Activated B cell treated with CpG ODN at 0.5 μM for 24 hours (primary cell): ENCODE data around the gene IRGC. TPM values are rescaled to one million over a fixed set of nuclear protein-coding genes. Genes with fewer than 3 reads are reported as not detected.
"Not testable (repeated sequence)": the region's sequence is repeated elsewhere in the genome, so short reads cannot be mapped to it uniquely, and the experiment has no call there.

ENCODE experiments used
- ATAC-seq: fragments of 200-7000 bp; cut with Tn5 transposase; one replicate; pipeline ENCODE4 v1.10.0; 2021; ENCODE audit warnings: low read depth, mild to moderate bottlenecking, moderate library complexity
- CTCF ChIA-PET: fragments of 350-600 bp; sonication (Branson Sonifier 250); formaldehyde crosslinking; loops from one replicate; lab custom pipeline; 2021; ENCODE audit warnings: antibody characterized with exemption; lab: Charles Lee
- POLR2A ChIA-PET: fragments of 350-600 bp; sonication (Branson Sonifier 250); formaldehyde crosslinking; loops from one replicate; lab custom pipeline; 2021; ENCODE audit warnings: antibody characterized with exemption; lab: Charles Lee
- DNase-seq: peaks from one replicate; pipeline ENCODE4 v3.0.0; 2022
- H3K27ac Mint-ChIP-seq: one replicate; pipeline ENCODE4 v1.8.0; 2020; ENCODE audit warnings: mixed read lengths
- H3K27me3 Mint-ChIP-seq: one replicate; pipeline ENCODE4 v1.8.0; 2021; ENCODE audit warnings: mixed read lengths
- H3K36me3 Mint-ChIP-seq: one replicate; pipeline ENCODE4 v1.8.0; 2021; ENCODE audit warnings: low read depth, mixed read lengths
- H3K4me1 Mint-ChIP-seq: one replicate; pipeline ENCODE4 v1.8.0; 2021; ENCODE audit warnings: mixed read lengths
- H3K4me3 Mint-ChIP-seq: one replicate; pipeline ENCODE4 v1.8.0; 2020; ENCODE audit warnings: mild to moderate bottlenecking, mixed read lengths
- H3K9me3 Mint-ChIP-seq: one replicate; pipeline ENCODE4 v1.8.0; 2020; ENCODE audit warnings: mixed read lengths
- intact Hi-C: fragments of 100-400 bp; cut with micrococcal nuclease; formaldehyde crosslinking; loops from one replicate; pipeline ENCODE4 v1.15.1; 2024
- total RNA-seq: library from RNA; stranded (reverse); gene quantifications from 2 replicates; pipeline ENCODE4 v1.2.3, GENCODE V29; 2022
- TF ChIP-seq, protein P1 (sequence below): fragments of 200-600 bp; IDR thresholded peaks from one replicate; pipeline ENCODE4 v1.8.0; 2022; ENCODE audit warnings: antibody characterized with exemption, mild to moderate bottlenecking

Gene IRGC
- total RNA-seq, 1 donor from 2014 or later = not detected

DNA sequence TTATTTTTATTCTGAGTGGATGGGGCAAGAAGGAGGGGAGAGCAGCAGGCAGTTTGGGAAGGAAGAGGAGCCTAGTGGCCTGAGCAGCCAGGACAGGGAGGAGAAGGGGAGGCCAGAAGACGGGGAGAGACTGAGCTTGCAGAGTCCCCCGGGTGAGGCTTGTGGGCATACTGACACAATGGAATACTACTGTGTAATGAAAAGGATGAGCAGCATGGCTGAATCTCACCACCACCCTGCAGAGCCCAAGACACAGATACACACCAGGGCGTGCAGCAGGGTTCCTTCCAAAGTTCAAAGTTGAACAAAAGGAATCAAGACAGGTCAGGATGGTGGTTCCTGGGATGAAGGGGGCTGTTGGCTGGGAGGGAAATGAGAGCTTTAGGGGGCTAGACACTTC lies 46.9 kb downstream of the IRGC start:
- TF ChIP-seq, protein P1, sequence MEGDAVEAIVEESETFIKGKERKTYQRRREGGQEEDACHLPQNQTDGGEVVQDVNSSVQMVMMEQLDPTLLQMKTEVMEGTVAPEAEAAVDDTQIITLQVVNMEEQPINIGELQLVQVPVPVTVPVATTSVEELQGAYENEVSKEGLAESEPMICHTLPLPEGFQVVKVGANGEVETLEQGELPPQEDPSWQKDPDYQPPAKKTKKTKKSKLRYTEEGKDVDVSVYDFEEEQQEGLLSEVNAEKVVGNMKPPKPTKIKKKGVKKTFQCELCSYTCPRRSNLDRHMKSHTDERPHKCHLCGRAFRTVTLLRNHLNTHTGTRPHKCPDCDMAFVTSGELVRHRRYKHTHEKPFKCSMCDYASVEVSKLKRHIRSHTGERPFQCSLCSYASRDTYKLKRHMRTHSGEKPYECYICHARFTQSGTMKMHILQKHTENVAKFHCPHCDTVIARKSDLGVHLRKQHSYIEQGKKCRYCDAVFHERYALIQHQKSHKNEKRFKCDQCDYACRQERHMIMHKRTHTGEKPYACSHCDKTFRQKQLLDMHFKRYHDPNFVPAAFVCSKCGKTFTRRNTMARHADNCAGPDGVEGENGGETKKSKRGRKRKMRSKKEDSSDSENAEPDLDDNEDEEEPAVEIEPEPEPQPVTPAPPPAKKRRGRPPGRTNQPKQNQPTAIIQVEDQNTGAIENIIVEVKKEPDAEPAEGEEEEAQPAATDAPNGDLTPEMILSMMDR = no peak
- H3K4me1 Mint-ChIP-seq = peaks cover 76% of the 10 kb centered on the region
- ATAC-seq = no peak
- ChIA-PET POLR2A (interaction anchor here (0.7 to 24.7 kb wide), 4 partner anchors 10 to 229 kb away, joined by 3 to 661 read pairs (median 180); partner anchors contain the start of genes KCNN4 and SMG9), CTCF (interaction anchor here (0.8 to 2.8 kb wide), 3 partner anchors 15 to 22 kb away, joined by 3 to 10 read pairs (median 3); no protein-coding TSS in a partner anchor)
- peak overlapping the region; percentile 86 for H3K27ac Mint-ChIP-seq
- no peaks in the 10 kb centered on the region for H3K27me3 Mint-ChIP-seq
- H3K4me3 Mint-ChIP-seq = no peak overlapping the region
- H3K36me3 Mint-ChIP-seq = peaks cover 31% of the 10 kb centered on the region
- intact Hi-C loops = no loop called here
- DNase-seq = no peak
- no peaks in the 10 kb centered on the region for H3K9me3 Mint-ChIP-seq

DNA sequence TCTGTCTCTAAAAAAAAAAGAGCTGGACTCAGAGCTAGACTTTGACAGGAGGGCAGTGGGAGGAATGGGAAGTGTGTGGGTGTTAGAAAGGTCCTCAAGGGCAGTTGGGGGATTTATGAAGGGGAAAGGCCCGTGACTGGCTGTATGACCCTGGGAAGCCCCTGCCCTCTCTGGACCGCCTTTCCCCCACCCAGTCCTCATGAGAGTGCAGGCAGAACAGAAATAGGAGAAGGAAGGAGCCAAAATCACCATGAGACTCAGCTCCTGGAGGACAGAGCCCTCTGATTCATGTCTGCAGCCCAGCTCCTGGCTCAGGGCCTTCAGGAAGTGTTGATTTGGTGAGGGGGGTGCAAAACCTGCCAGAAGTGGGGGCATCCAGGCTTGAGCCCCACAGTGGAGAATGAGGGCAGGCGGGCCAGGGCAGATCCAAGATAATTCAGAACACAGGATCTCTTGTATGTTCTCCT lies 47.6 kb downstream of the IRGC start:
- ChIA-PET POLR2A (interaction anchor here (0.7 to 24.7 kb wide), 4 partner anchors 11 to 230 kb away, joined by 3 to 661 read pairs (median 180); partner anchors contain the start of genes KCNN4 and SMG9), CTCF (interaction anchor here (0.8 to 2.8 kb wide), 2 partner anchors 19 to 22 kb away, joined by 3 to 10 read pairs; no protein-coding TSS in a partner anchor)
- DNase-seq (no peak), ATAC-seq (peak; percentile 4)
- TF ChIP-seq, protein P1 = no peak
- H3K4me1 Mint-ChIP-seq = peaks cover 77% of the 10 kb centered on the region
- peak overlapping the region; percentile 61 for H3K4me3 Mint-ChIP-seq
- H3K9me3 Mint-ChIP-seq = no peaks in the 10 kb centered on the region
- H3K36me3 Mint-ChIP-seq = peaks cover 38% of the 10 kb centered on the region
- no peaks in the 10 kb centered on the region for H3K27me3 Mint-ChIP-seq
- intact Hi-C loops = no loop called here
- H3K27ac Mint-ChIP-seq = peak overlapping the region; percentile 86

DNA sequence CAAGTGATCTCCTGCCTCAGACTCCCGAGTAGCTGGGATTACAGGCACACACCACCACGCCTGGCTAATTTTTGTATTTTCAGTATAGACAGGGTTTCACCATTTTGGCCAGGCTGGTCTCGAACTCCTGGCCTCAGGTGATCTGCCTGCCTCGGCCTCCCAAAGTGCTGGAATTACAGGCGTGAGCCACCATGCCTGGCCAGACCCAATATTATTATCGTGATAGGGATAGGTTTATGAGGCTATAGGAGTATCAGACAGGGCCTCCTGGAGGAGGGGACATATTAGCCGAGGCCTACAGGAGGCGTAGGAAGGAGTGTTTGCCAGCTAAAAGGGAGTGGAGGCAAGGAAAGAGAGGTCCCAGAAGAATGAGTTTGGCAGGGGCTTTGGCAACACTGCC lies 48.8 kb downstream of the IRGC start:
- H3K27me3 Mint-ChIP-seq, H3K9me3 Mint-ChIP-seq, H3K4me3 Mint-ChIP-seq, ATAC-seq, DNase-seq: not testable (repeated sequence)
- ChIA-PET POLR2A (interaction anchor here (1.2 to 24.7 kb wide), 5 partner anchors 12 to 169 kb away, joined by 5 to 661 read pairs (median 28); partner anchors contain the start of genes IRGQ, KCNN4 and SMG9), CTCF (interaction anchor here (2.7 to 6.0 kb wide), 4 partner anchors 11 to 20 kb away, joined by 11 to 50 read pairs (median 42); partner anchors contain the start of gene SMG9)
- Mint-ChIP-seq H3K27ac (peak overlapping the region; percentile 94), H3K4me1 (peaks cover 70% of the 10 kb centered on the region), H3K36me3 (peaks cover 49% of the 10 kb centered on the region)
- intact Hi-C loops = loop anchor here (1.0 kb wide), 2 partner anchors 10 to 19 kb away; partner anchors contain the start of gene SMG9

DNA sequence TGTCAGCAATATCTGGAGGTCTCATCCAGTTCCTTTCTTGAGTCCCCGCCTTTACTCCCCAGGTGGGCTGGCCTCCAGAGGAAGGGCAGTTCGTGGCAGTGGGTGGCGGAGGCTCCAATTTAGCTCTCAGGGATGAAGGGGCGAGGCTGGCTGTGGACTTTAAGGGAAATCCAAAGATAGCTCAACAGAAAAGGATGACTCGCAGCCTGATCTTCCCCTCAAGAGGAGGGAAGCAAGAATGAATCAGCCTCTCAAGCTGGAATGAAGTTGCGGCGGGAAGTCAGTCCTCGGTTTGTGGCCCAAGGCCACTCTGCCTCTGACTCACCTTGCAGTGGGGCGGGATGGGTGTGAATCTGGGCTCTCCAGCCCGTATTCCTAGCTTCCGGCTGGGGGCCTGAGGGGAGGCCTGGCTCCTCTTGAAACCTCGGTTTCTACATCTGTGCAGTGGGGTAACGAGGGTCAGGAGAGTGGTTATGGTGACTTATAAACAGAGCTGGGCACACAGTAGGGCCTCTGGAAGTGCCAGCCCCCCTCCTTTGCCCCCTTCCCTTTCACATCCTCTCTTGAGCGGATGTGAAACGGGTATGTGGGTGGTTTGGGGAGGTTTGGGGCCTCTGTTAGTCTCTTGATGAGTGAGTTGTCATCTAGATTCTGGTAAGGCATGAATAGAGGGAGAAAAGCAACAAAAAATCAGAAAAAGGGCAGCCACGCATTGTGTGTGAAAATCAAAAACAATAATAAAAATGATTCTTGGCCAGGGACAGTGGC lies 49.4 kb downstream of the IRGC start:
- Mint-ChIP-seq H3K36me3 (peaks cover 55% of the 10 kb centered on the region), H3K4me3 (peak overlapping the region; percentile 76), H3K27ac (peak overlapping the region; percentile 94), H3K9me3 (no peaks in the 10 kb centered on the region), H3K4me1 (peaks cover 68% of the 10 kb centered on the region), H3K27me3 (no peaks in the 10 kb centered on the region)
- TF ChIP-seq, protein P1 = no peak
- peak; percentile 84 for ATAC-seq
- ChIA-PET POLR2A (interaction anchor here (0.5 to 24.7 kb wide), 9 partner anchors 13 to 983 kb away, joined by 3 to 661 read pairs (median 6); partner anchors contain the start of genes BCL3, IRGQ, KCNN4 and PHLDB3), CTCF (interaction anchor here (1.3 to 6.0 kb wide), 6 partner anchors 12 to 22 kb away, joined by 3 to 50 read pairs (median 22); partner anchors contain the start of gene SMG9)
- peak; percentile 55 for DNase-seq
- intact Hi-C loops = loop anchor here (1.0 kb wide), 2 partner anchors 11 to 20 kb away; partner anchors contain the start of gene SMG9

DNA sequence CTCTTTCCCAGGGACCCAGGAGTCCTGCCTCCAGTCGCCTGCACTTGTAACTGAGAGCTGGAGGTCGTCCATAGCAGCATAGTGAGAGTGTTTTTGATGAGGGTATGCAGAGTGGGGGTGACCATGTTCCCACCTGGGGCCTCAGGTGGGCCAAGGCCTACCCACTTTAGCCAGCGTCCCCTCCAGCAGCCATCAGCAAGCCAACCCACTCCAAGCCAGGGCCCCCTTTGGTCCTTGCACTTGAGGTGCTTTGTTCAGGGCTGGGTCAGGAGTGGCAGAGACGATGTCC lies 50.8 kb downstream of the IRGC start:
- TF ChIP-seq, protein P1 = no peak
- Mint-ChIP-seq H3K36me3 (peaks cover 67% of the 10 kb centered on the region), H3K27ac (peak overlapping the region; percentile 94), H3K4me1 (peaks cover 64% of the 10 kb centered on the region), H3K4me3 (peak overlapping the region; percentile 76), H3K27me3 (no peaks in the 10 kb centered on the region), H3K9me3 (no peaks in the 10 kb centered on the region)
- CTCF ChIA-PET = interaction anchor here (0.6 to 6.0 kb wide), 10 partner anchors 11 to 43 kb away, joined by 3 to 50 read pairs (median 6); partner anchors contain the start of genes KCNN4 and SMG9
- intact Hi-C loops = loop anchor here (1.0 kb wide), 1 partner anchor 14 kb away; the partner anchor contains the start of gene KCNN4
- POLR2A ChIA-PET = interaction anchor here (0.7 to 24.7 kb wide), 5 partner anchors 13 to 98 kb away, joined by 5 to 661 read pairs (median 28); partner anchors contain the start of genes KCNN4 and SMG9
- ATAC-seq = no peak
- DNase-seq = no peak
